Keratinocyte (primary cell): ENCODE data around the gene HCRTR2. TPM values are rescaled to one million over a fixed set of nuclear protein-coding genes. Genes with fewer than 3 reads are reported as not detected.

Source experiments
- DNase-seq: peaks from one replicate; pipeline ENCODE4 v3.0.0-alpha.2; 2011; ENCODE audit warnings: low read depth, missing footprints, low spot score
- FAIRE-seq: peaks from 2 replicates; lab custom pipeline; 2011; peaks lifted over from hg19 to GRCh38; lab: Jason Lieb, UNC
- H2AFZ ChIP-seq: 2 replicates; pipeline ENCODE4 v1.6.0; 2012; ENCODE audit warnings: low read length, control low read depth, inconsistent platforms; ENCODE audit not compliant: control insufficient read depth
- H3K27ac ChIP-seq: 2 replicates; pipeline ENCODE4 v1.5.1; 2011; ENCODE audit warnings: low read length; ENCODE audit not compliant: control insufficient read depth, insufficient read depth
- H3K27me3 ChIP-seq: 3 replicates; pipeline ENCODE4 v1.6.0; 2011; ENCODE audit warnings: low read length; ENCODE audit not compliant: control insufficient read depth, insufficient read depth; ENCODE audit errors: extremely low read depth
- H3K36me3 ChIP-seq, 2 experiments: 2 replicates in 1 of 2; 3 replicates in 1 of 2; pipeline ENCODE4 v1.5.1; 2011; ENCODE audit warnings: low read length in 2 of 2, mild to moderate bottlenecking in 1 of 2; ENCODE audit not compliant: control insufficient read depth in 2 of 2, insufficient read depth in 2 of 2; ENCODE audit errors: extremely low read depth in 1 of 2
- H3K4me1 ChIP-seq: 3 replicates; pipeline ENCODE4 v1.5.1; 2011; ENCODE audit warnings: low read length; ENCODE audit not compliant: control insufficient read depth, insufficient read depth; ENCODE audit errors: extremely low read depth
- H3K4me2 ChIP-seq: 3 replicates; pipeline ENCODE4 v1.6.0; 2011; ENCODE audit warnings: low read depth, low read length; ENCODE audit not compliant: control insufficient read depth, insufficient read depth; ENCODE audit errors: extremely low read depth
- H3K4me3 ChIP-seq, 3 experiments: fragments of 200-600 bp in 1 of 3; sonication (generic) in 1 of 3; 2 replicates in 2 of 3; 3 replicates in 1 of 3; pipeline ENCODE4 v1.5.1; 2011 to 2016; ENCODE audit warnings: low read length in 3 of 3, mild to moderate bottlenecking in 3 of 3, control low read depth in 2 of 3, inconsistent platforms in 1 of 3, low read depth in 1 of 3, mixed read lengths in 1 of 3, mixed run types in 1 of 3, moderate library complexity in 1 of 3; ENCODE audit not compliant: control insufficient read depth in 2 of 3, insufficient read depth in 2 of 3; ENCODE audit errors: extremely low read depth in 1 of 3
- H3K79me2 ChIP-seq: 2 replicates; pipeline ENCODE4 v1.6.0; 2012; ENCODE audit warnings: low read length; ENCODE audit not compliant: control insufficient read depth, insufficient read depth
- H3K9ac ChIP-seq: 3 replicates; pipeline ENCODE4 v1.6.0; 2011; ENCODE audit warnings: low read length; ENCODE audit not compliant: control insufficient read depth, insufficient read depth; ENCODE audit errors: extremely low read depth
- H3K9me1 ChIP-seq: 3 replicates; pipeline ENCODE4 v1.6.0; 2011; ENCODE audit warnings: low read length; ENCODE audit not compliant: control insufficient read depth, insufficient read depth; ENCODE audit errors: extremely low read depth
- H3K9me3 ChIP-seq: 2 replicates; pipeline ENCODE4 v1.5.1; 2012; ENCODE audit warnings: low read depth, low read length; ENCODE audit not compliant: control insufficient read depth
- H4K20me1 ChIP-seq: 3 replicates; pipeline ENCODE4 v1.6.0; 2011; ENCODE audit warnings: low read length; ENCODE audit not compliant: control insufficient read depth, insufficient read depth; ENCODE audit errors: extremely low read depth
- CTCF ChIP-seq, 3 experiments: IDR thresholded peaks in 1 of 3; conservative IDR thresholded peaks in 1 of 3; optimal IDR thresholded peaks in 1 of 3; 2 replicates in 2 of 3; 3 replicates in 1 of 3; pipeline versions ENCODE3 to v1.5.1; 2011; ENCODE audit warnings: low read length in 3 of 3, mild to moderate bottlenecking in 3 of 3, moderate library complexity in 2 of 3, control low read depth in 1 of 3, inconsistent platforms in 1 of 3; ENCODE audit not compliant: insufficient read depth in 2 of 3; ENCODE audit errors: extremely low read depth in 1 of 3
- EZH2 ChIP-seq: IDR thresholded peaks from one replicate; pipeline ENCODE4 v1.6.1; 2012; ENCODE audit warnings: inconsistent platforms, mild to moderate bottlenecking, low read length, moderate library complexity
- dilution Hi-C: fragments of 300-500 bp; cut with MboI; formaldehyde crosslinking; loops from one replicate; pipeline ENCODE4 v1.7.0; 2020; ENCODE audit warnings: low sequenced_read_pairs; ENCODE audit not compliant: extremely low pct_ligation_motif_present
- polyA plus RNA-seq, 5 experiments: library from polyadenylated mRNA; depleted of rRNA in 3 of 5; stranded (reverse) in 3 of 5; stranded (forward) in 1 of 5; unstranded in 1 of 5; fragments of >200 nt; gene quantifications; 1 replicate in 1 of 5; 2 replicates in 3 of 5; 3 replicates in 1 of 5; pipeline versions ENCODE4 v1.2.1 to v1.2.3, GENCODE V29; 2011 to 2012; ENCODE audit warnings: missing spikeins in 2 of 5, low read depth in 1 of 5, low replicate concordance in 1 of 5

The HCRTR2 gene
- polyA plus RNA-seq, 1 donor (not counting 4 experiments of a cell fraction or from before 2014, with no cell fraction given): not detected

- Histone ChIP-seq H3K4me1 (no peaks in the 10 kb centered on the region), H3K9ac (no peak overlapping the region), H3K4me2 (peak overlapping the region; percentile 4), H3K27me3 (no peaks in the 10 kb centered on the region), H4K20me1 (no peaks in the 10 kb centered on the region), H3K4me3 (no peak overlapping the region), H2AFZ (no peak overlapping the region), H3K9me1 (no peaks in the 10 kb centered on the region), H3K9me3 (no peaks in the 10 kb centered on the region), H3K79me2 (no peaks in the 10 kb centered on the region), H3K36me3 (no peaks in the 10 kb centered on the region), H3K27ac (no peak overlapping the region)
- FAIRE-seq (peak; percentile 69), DNase-seq (peak; percentile 25)
- dilution Hi-C loops: loop anchor here (25.0 kb wide), 1 partner anchor 685 kb away; no protein-coding TSS in a partner anchor
- no peak for TF ChIP-seq EZH2
- peak; percentile 51 to 58 (median 54) for TF ChIP-seq CTCF (optimal IDR thresholded peaks at IDR 0.05 in 1 of 3, IDR thresholded peaks at IDR 0.05 in 1 of 3, conservative IDR thresholded peaks at IDR 0.05 in 1 of 3; ENCODE audit: extremely low read depth in 1 of 3, insufficient read depth in 2 of 3, low read length in 3 of 3)
Observed at GRCh38 chr6:55276745-55277530, 102.6 kb downstream of the HCRTR2 start.

- Histone ChIP-seq H2AFZ (no peak overlapping the region), H3K79me2 (no peaks in the 10 kb centered on the region), H3K9me3 (no peaks in the 10 kb centered on the region), H3K27me3 (peaks cover 3% of the 10 kb centered on the region), H3K9me1 (no peaks in the 10 kb centered on the region), H3K27ac (no peak overlapping the region), H3K9ac (no peak overlapping the region), H3K4me3 (no peak overlapping the region), H3K4me2 (no peak overlapping the region), H3K36me3 (no peaks in the 10 kb centered on the region), H4K20me1 (no peaks in the 10 kb centered on the region), H3K4me1 (no peaks in the 10 kb centered on the region)
- DNase-seq: no peak
- TF ChIP-seq EZH2 (no peak), CTCF (optimal IDR thresholded peaks at IDR 0.05 in 1 of 3, IDR thresholded peaks at IDR 0.05 in 1 of 3, conservative IDR thresholded peaks at IDR 0.05 in 1 of 3; ENCODE audit: extremely low read depth in 1 of 3, insufficient read depth in 2 of 3, low read length in 3 of 3) (no peak)
- dilution Hi-C loops: loop anchor here (25.0 kb wide), 1 partner anchor 685 kb away; no protein-coding TSS in a partner anchor
- FAIRE-seq: no peak
Observed at GRCh38 chr6:55277646-55278045, 103.3 kb downstream of the HCRTR2 start.
